ENCODE measurements around the gene ALG1. TPM values are rescaled to one million over a fixed set of nuclear protein-coding genes. Genes with fewer than 3 reads are reported as not detected.
"Not testable (repeated sequence)": the region's sequence is repeated elsewhere in the genome, so short reads cannot be mapped to it uniquely, and the experiment has no call there.

ALG1 gene
- total RNA-seq, 1 donor from 2014 or later, result 7.7 TPM

GRCh38 chr16:5131467-5132004, 59.9 kb downstream of the ALG1 start:
- intact Hi-C loops (cut with DNase I); DNase-seq (ENCODE audit: missing footprints); ATAC-seq: not testable (repeated sequence)

GRCh38 chr16:5132915-5133600, 61.4 kb downstream of the ALG1 start:
- ATAC-seq; intact Hi-C loops (cut with DNase I); DNase-seq (ENCODE audit: missing footprints): not testable (repeated sequence)

- intact Hi-C loops (cut with DNase I); ATAC-seq: not testable (repeated sequence)
Observed at GRCh38 chr16:5134739-5135452, 63.3 kb downstream of the ALG1 start.

More at GRCh38 chr16:5134739-5135452, 63.3 kb downstream of the ALG1 start:
- DNase-seq (ENCODE audit: missing footprints), result not testable (repeated sequence)

Other genes starting within 250 kb of the ALG1 start
- 88.8 TPM for gene GLYR1, start 224.6 kb upstream of the ALG1 start, total RNA-seq
- gene UBN1, start 224.4 kb upstream of the ALG1 start, total RNA-seq, result 45.2 TPM
- 20.2 TPM for gene PPL, start 134.7 kb upstream of the ALG1 start, total RNA-seq
- 23.5 TPM for gene SEC14L5, start 113.5 kb upstream of the ALG1 start, total RNA-seq
- 6.5 TPM for gene NAGPA, start 37.9 kb upstream of the ALG1 start, total RNA-seq
- 3.5 TPM for gene C16orf89, start 5.9 kb upstream of the ALG1 start, total RNA-seq
- 5.7 TPM for gene EEF2KMT, start 26.0 kb downstream of the ALG1 start, total RNA-seq